Panc1 (cell line): ENCODE data around the gene THRSP. TPM values are rescaled to one million over a fixed set of nuclear protein-coding genes. Genes with fewer than 3 reads are reported as not detected.
"Not testable (repeated sequence)": the region's sequence is repeated elsewhere in the genome, so short reads cannot be mapped to it uniquely, and the experiment has no call there.

Source experiments
- ATAC-seq: fragments of 200-7000 bp; cut with Tn5 transposase; 2 replicates; pipeline ENCODE4 v1.9.1; 2020; ENCODE audit warnings: mild to moderate bottlenecking, moderate library complexity
- BruUV-seq: library from RNA; stranded (reverse); fragments of 400-500 nt; replicated peaks from 2 replicates; lab custom pipeline; 2021; lab: Mats Ljungman, UMichigan
- CTCF ChIA-PET: fragments of 300-600 bp; sonication (Branson Sonifier 250); formaldehyde crosslinking; loops from one replicate; lab custom pipeline; 2022; ENCODE audit warnings: antibody characterized with exemption; lab: Charles Lee
- POLR2A ChIA-PET: fragments of 300-600 bp; sonication (Branson Sonifier 250); formaldehyde crosslinking; loops from one replicate; lab custom pipeline; 2022; ENCODE audit warnings: antibody characterized with exemption; lab: Charles Lee
- DNase-seq: peaks from one replicate; pipeline ENCODE4 v3.0.0-alpha.2; 2010; ENCODE audit warnings: low read depth, low spot score
- H3K27ac ChIP-seq: 2 replicates; pipeline ENCODE4 v1.5.1; 2011; ENCODE audit warnings: mild to moderate bottlenecking, low read length, inconsistent platforms
- H3K27me3 ChIP-seq: fragments of 200-500 bp; sonication (Bioruptor generic); 2 replicates; pipeline ENCODE4 v1.6.0; 2014; ENCODE audit warnings: low read length, inconsistent platforms; ENCODE audit not compliant: control insufficient read depth, insufficient read depth
- H3K36me3 ChIP-seq: fragments of 200-500 bp; sonication (Bioruptor generic); 2 replicates; pipeline ENCODE4 v1.5.1; 2014; ENCODE audit warnings: inconsistent platforms, mild to moderate bottlenecking, low read length, moderate library complexity; ENCODE audit not compliant: control insufficient read depth, insufficient read depth
- H3K4me1 ChIP-seq: 2 replicates; pipeline ENCODE4 v1.5.1; 2011; ENCODE audit warnings: inconsistent platforms, mild to moderate bottlenecking, low read length, moderate library complexity; ENCODE audit not compliant: control insufficient read depth, insufficient read depth
- H3K4me3 ChIP-seq, 2 experiments: 2 replicates each; pipeline ENCODE4 v1.5.1; 2011 to 2012; ENCODE audit warnings: low read depth in 2 of 2, low read length in 2 of 2, mild to moderate bottlenecking in 2 of 2, inconsistent platforms in 1 of 2, moderate library complexity in 1 of 2
- H3K9me3 ChIP-seq: fragments of 200-500 bp; sonication (Bioruptor generic); 2 replicates; pipeline ENCODE4 v1.5.1; 2014; ENCODE audit warnings: low read depth, mild to moderate bottlenecking, inconsistent platforms, low read length, moderate library complexity; ENCODE audit not compliant: control insufficient read depth, insufficient read depth
- CTCF ChIP-seq: fragments of 450-650 bp; IDR thresholded peaks from 2 replicates; pipeline ENCODE4 v1.5.1; 2017; ENCODE audit warnings: mild to moderate bottlenecking
- POLR2AphosphoS5 ChIP-seq: IDR thresholded peaks from 2 replicates; pipeline ENCODE4 v1.6.1; 2012; ENCODE audit warnings: mild to moderate bottlenecking, low read depth, low read length, moderate library complexity
- REST ChIP-seq, 2 experiments: IDR thresholded peaks; 2 replicates each; pipeline ENCODE4 v1.6.1; 2011 to 2012; ENCODE audit warnings: low read depth in 2 of 2, control low read depth in 1 of 2, low read length in 1 of 2, mild to moderate bottlenecking in 1 of 2, moderate library complexity in 1 of 2; ENCODE audit not compliant: insufficient read depth in 1 of 2
- SIN3A ChIP-seq: IDR thresholded peaks from 2 replicates; pipeline ENCODE4 v1.6.1; 2012; ENCODE audit warnings: low read depth, mild to moderate bottlenecking, low read length, moderate library complexity, borderline replicate concordance; ENCODE audit not compliant: insufficient read depth
- TCF7L2 ChIP-seq: IDR thresholded peaks from 2 replicates; pipeline ENCODE4 v1.6.1; 2011; ENCODE audit warnings: mild to moderate bottlenecking, low read depth, low read length, inconsistent platforms
- in situ Hi-C: cut with HindIII; loops from 2 replicates; pipeline ENCODE4 v1.10.0; 2016; ENCODE audit warnings: low sequenced_read_pairs, low pct_unique_long_range_greater_than_20kb
- intact Hi-C: fragments of 100-400 bp; cut with micrococcal nuclease; formaldehyde crosslinking; loops from one replicate; pipeline ENCODE4 v1.10.0; 2022; ENCODE audit not compliant: unreplicated experiment
- total RNA-seq: library from RNA; stranded (reverse); gene quantifications from one replicate; pipeline ENCODE4 v1.2.1, GENCODE V29; 2021; ENCODE audit not compliant: unreplicated experiment

THRSP gene
- total RNA-seq, 1 experiment from 2014 or later = not detected

- Histone ChIP-seq H3K4me1 (peaks cover 17% of the 10 kb centered on the region), H3K9me3 (no peaks in the 10 kb centered on the region), H3K27me3 (no peaks in the 10 kb centered on the region), H3K4me3 (no peak overlapping the region), H3K36me3 (no peaks in the 10 kb centered on the region), H3K27ac (no peak overlapping the region)
- ATAC-seq = no peak
- no peak for DNase-seq
- TF ChIP-seq CTCF (no peak), REST (IDR thresholded peaks at IDR 0.05; ENCODE audit: insufficient read depth in 1 of 2, low read depth in 2 of 2, low read length in 1 of 2) (no peak), POLR2AphosphoS5 (no peak), TCF7L2 (no peak), SIN3A (no peak)
- intact Hi-C loops (no loop called here), in situ Hi-C loops (no loop called here)
- no TSS peak for BruUV-seq
- POLR2A ChIA-PET = interaction anchor here (0.5 kb wide), 1 partner anchor 32 kb away, joined by 4 read pairs; no protein-coding TSS in a partner anchor
- CTCF ChIA-PET = no interaction called here
Observed at GRCh38 chr11:78025378-78025777, 38.3 kb upstream of the THRSP start.

GRCh38 chr11:78027759-78028158 lies 35.9 kb upstream of the THRSP start:
- Histone ChIP-seq H3K4me3 (no peak overlapping the region), H3K4me1 (peaks cover 10% of the 10 kb centered on the region; the same call in 1 of the 2 replicates), H3K36me3 (no peaks in the 10 kb centered on the region), H3K27ac (no peak overlapping the region), H3K27me3 (no peaks in the 10 kb centered on the region), H3K9me3 (no peaks in the 10 kb centered on the region)
- ChIA-PET POLR2A (interaction anchor here (0.6 kb wide), 1 partner anchor 209 kb away, joined by 13 read pairs; no protein-coding TSS in a partner anchor), CTCF (no interaction called here)
- BruUV-seq = no TSS peak
- intact Hi-C loops (no loop called here), in situ Hi-C loops (no loop called here)
- TF ChIP-seq SIN3A (no peak), TCF7L2 (no peak), CTCF (no peak), REST (IDR thresholded peaks at IDR 0.05; ENCODE audit: insufficient read depth in 1 of 2, low read depth in 2 of 2, low read length in 1 of 2) (no peak), POLR2AphosphoS5 (no peak)
- ATAC-seq (no peak), DNase-seq (no peak)

- peak; percentile 71 for ATAC-seq
- H3K27me3 ChIP-seq, in situ Hi-C loops, DNase-seq, intact Hi-C loops, H3K36me3 ChIP-seq, H3K4me3 ChIP-seq, H3K27ac ChIP-seq, BruUV-seq, H3K9me3 ChIP-seq: not testable (repeated sequence)
- POLR2A ChIA-PET = interaction anchor here (0.6 kb wide), 1 partner anchor 209 kb away, joined by 13 read pairs; no protein-coding TSS in a partner anchor
- CTCF ChIA-PET = interaction anchor here (0.6 kb wide), 1 partner anchor 9 kb away, joined by 5 read pairs; no protein-coding TSS in a partner anchor
- H3K4me1 ChIP-seq = peaks cover 10% of the 10 kb centered on the region; the same call in 1 of the 2 replicates
Observed at GRCh38 chr11:78028423-78028822, 35.2 kb upstream of the THRSP start.
